ENCODE measurements around the gene XPC.

XPC gene

GRCh38 chr3:14147617-14148016 lies 30.8 kb downstream of the XPC start:
- no peak for DNase-seq (ENCODE audit: low read depth)

DNA sequence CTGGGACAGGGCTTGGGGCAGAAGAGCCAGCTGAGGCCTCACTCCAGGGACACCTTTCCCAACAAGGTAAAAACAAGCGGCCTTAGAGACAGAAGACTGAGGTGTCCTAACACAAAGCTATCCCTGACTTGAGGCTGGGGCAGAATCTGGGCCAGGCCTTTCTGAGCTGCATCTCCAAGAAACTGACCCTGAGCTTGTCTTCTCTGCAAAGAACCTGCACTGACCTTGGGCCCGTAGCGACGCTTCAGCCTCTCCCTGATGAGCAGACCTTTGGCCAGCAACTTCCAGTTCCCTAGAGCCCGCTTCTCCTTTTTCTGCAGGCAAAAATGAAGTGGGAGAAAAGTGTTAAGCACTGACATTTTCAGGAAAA lies 31.4 kb downstream of the XPC start:
- DNase-seq (ENCODE audit: low read depth) = no peak

DNA sequence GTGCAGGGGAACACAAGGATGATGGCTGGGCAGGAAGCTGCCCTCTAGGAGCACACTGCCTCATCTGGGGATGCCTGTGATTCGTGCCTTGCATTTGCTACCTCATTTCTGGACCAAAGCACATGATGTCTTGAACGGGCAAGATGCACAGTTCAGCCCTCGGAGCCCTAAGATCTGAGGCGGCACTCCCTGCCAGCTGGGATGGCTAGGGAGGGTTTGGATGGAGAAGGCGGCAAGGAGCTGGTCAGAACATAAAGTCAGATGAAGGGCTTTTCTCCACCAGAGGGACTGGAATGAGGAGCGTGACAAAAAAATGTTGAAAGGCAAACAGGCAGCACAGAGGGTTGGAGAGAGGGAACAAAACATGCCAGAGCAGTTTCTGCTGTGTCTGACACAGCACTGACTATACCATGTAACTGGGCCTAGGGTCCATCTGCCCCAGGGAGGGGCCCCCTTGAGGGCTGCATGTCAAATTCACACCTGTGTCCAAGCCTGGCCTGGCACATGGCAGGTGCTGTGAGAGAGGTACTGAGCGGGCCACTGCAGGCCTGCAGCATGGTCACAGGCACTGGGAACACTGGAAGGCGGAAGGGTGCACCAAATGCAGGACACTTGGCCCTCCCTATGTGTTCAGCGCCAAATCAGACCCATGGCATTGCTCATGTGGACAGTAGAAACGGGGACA lies 31.9 kb downstream of the XPC start:
- DNase-seq (ENCODE audit: low read depth) = no peak

DNA sequence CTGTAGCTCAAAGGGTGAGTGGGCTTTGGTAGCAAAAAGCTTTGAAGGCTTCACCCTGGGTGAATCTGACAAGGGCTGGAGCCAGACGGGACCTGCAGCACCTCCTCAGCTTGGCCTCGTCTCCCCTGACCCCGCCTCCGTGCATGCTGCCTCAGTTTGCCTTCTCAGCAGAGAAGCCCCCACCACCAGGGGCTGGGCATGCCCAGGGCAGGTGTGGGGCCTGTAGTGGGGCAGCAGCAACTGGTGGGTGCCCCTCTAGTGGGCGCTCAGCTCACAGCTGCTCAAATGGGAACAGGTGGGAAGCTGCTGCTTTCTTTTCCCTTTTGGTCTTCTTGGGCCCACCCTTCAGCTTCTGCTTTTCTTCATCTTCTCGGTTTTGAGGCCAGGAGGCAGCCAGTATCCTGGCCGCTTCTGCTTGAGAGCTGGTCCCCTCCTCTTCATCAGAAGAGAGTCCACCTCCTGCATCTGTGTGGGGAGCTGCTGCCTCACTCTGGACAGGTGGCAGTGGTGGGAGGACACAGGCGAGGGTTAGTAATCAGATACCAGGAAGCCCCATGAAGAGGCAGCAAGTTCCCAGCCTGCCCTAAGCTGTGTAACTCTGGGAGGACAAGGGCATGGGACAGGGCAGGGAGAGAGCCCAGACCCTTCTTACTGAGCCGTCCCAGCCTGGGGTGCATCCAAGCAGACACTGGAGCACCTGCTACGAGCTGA lies 32.6 kb downstream of the XPC start:
- DNase-seq (ENCODE audit: low read depth) = no peak

GRCh38 chr3:14145236-14145635 lies 33.2 kb downstream of the XPC start:
- no peak for DNase-seq (ENCODE audit: low read depth)

DNA sequence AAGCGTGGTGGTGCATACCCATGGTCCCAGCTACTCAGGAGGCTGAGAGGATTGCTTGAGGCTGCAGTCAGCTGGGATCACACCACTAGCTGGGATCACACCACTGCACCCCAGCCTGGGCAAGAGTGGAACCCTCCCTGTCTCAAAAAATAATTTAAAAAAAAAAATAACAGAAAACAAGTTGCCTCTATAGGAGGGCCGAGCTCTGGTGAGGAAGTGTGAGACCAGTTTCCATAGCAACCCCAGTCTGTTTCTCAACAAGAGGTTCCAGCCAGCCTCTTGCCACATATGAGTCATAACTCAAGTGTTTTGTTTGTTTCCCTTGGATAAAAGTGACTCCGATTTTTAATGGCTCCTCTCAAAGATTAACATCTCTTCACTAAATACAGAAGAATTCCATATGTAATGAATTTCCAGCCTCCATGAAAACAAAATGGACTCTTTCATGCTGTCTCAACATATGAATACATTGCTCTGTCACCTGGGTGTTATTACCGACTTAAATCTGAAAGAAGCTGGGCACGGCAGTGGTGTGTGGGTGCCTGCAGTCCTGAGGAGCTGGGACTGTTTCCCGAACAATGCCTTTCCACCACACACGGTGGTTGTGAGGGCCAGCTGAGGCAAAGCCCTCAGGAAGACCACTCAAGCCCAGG lies 33.9 kb downstream of the XPC start:
- DNase-seq (ENCODE audit: low read depth) = peak; percentile 45

DNA sequence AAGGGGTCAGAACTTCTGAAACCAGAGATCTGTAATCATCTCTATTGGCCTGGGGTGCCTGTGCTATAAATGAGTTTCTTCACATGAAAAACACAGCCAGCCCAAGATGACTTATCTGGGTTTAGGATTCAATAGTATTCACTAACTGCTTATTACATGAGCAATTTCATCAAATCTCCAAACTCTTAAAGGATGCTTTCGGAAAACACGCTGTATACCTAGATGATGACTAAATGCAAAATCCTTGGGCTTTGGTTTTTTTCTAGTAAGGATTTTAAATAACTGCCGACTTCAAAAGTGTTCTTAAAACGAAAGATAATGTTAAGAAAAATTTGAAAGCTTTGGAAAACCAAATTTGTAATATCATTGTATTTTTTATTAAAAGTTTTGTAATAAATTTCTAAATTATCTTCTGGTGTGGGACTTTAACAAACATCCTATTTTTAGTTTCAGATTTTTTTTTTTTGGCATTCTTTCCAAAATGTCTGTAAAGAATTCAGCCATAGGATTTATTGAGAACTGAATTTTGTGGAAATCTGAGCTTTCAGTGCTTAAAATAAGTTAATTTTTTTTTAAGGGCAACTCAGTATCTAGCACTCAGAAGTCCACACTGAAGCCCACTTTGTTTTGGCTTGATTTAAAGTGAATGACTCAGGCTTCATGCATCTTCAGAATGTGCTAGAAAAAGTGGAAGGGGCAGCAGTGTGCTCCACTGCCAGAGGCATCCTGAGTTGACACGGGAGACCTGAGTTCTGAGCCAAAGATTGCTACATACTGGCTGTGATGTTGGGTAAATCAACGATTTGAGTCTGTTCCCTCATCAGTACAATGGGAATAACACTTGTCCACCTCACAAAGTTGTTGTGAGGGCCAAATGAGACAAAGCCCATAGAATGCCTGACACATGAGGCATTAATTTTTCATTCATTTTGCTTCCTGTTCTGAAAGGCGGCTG lies 34.9 kb downstream of the XPC start:
- DNase-seq (ENCODE audit: low read depth) = no peak

DNA sequence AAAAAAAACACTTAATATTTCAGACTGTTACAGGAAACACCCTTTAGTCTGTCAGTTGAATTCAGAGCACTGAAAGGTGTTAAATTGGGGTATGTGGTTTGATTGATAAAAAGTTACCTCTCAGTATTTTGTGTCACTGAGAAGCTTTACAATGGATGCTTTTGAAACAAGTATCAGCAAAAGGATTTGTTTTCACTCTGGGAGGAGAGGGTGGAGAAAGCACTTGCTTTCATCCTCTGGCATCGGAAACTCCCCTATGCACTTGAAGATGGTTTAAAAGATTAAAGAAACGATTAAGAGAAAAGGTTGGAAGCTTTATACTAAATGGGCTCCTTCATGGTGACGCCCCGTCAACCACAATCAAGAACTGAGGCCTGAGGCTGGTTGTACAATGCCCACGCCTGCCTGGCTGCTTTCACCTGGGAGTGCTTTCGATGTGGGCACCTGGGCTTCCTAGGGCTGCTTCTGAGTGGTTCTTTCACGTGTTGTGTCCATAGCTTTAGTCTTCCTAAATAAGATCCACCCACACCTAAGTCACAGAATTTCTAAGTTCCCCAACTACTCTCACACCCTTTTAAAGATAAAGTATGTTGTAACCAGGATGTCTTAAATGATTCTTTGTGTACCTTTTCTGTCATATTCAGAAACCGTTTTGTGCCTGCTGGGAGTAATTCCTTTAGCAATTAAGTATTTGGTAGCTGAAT lies 35.7 kb downstream of the XPC start:
- DNase-seq (ENCODE audit: low read depth) = no peak

DNA sequence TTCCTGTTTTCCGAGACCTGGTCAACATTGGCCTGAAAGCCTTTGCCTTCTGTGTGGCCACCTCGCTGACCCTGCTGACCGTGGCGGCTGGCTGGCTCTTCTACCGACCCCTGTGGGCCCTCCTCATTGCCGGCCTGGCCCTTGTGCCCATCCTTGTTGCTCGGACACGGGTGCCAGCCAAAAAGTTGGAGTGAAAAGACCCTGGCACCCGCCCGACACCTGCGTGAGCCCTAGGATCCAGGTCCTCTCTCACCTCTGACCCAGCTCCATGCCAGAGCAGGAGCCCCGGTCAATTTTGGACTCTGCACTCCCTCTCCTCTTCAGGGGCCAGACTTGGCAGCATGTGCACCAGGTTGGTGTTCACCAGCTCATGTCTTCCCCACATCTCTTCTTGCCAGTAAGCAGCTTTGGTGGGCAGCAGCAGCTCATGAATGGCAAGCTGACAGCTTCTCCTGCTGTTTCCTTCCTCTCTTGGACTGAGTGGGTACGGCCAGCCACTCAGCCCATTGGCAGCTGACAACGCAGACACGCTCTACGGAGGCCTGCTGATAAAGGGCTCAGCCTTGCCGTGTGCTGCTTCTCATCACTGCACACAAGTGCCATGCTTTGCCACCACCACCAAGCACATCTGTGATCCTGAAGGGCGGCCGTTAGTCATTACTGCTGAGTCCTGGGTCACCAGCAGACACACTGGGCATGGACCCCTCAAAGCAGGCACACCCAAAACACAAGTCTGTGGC lies 36.6 kb downstream of the XPC start:
- DNase-seq (ENCODE audit: low read depth) = no peak

GRCh38 chr3:14141144-14141543 lies 37.3 kb downstream of the XPC start:
- DNase-seq (ENCODE audit: low read depth) = no peak

- DNase-seq (ENCODE audit: low read depth) = no peak
Measured at GRCh38 chr3:14140668-14141067, 37.7 kb downstream of the XPC start.

GRCh38 chr3:14139771-14140170 lies 38.6 kb downstream of the XPC start:
- no peak for DNase-seq (ENCODE audit: low read depth)

DNA sequence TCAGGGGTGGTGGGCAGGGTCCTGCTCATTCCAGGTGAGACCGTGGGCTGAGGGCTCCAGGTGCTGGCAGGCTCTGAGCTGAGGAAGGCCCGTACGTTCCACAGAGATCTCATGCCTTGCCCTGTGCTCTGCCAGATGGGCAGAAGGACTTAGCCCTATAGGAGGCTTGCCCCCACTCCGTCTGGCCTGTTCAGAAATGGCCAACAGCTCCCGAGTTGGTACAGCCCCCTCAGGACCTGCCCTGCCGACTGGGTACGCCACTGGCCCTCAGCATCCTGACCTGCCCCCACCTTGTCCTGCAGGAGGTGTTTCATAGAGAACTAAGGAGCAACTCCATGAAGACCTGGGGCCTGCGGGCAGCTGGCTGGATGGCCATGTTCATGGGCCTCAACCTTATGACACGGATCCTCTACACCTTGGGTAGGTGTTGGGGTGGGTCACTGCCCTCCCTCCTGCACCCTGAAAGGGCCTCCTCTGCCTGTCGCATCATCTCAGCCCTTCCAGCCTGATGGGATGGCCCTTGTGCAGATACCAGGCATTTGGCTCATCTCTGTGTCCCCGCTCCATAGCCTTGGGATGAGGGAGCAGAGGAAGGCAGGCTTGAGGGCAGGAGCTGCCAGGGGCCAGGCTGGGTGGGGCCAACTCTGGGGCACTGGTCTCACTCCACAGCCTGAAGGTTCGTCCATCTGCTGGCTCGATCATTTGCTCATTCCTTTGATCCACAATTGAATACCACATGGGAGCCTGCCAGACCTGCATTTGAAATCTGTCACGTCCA lies 39.3 kb downstream of the XPC start:
- DNase-seq (ENCODE audit: low read depth) = no peak

DNA sequence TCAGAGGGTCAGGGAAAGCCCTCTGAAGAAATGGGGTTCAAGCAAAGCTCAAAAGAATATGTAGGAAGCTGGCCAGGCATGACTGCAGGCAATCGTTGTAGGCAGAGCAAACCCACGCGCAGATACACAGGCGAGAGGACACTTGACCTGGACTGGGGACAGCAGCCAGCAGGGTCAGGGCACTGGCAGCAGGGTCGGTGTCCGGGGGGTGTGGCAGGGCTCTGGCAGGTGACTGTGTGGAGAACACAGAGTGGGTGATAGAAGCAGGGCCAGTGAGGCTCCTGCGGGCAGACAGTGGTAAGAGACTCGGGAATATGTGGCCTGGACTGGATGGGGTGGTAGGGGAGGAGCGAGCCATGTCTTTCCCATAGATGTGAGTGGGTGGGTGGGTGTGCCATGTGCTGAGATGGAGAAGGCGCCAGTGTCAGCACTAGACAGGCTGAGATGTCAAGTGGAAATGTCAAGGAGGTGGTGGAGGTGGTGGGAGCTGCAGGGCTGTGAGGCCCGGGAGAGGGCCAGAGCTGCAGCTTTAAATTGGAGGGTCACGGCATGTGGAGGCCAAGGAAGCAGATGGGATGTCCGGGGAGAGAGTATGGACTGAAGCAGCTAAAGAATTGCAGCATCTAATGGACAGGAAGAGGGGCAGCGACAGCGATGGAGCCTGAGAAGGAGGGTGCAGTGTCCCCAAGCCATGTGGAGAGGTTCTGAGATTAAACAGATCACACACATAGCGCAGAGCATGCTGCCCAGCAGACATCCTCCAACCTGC lies 40.1 kb downstream of the XPC start:
- no peak for DNase-seq (ENCODE audit: low read depth)

DNA sequence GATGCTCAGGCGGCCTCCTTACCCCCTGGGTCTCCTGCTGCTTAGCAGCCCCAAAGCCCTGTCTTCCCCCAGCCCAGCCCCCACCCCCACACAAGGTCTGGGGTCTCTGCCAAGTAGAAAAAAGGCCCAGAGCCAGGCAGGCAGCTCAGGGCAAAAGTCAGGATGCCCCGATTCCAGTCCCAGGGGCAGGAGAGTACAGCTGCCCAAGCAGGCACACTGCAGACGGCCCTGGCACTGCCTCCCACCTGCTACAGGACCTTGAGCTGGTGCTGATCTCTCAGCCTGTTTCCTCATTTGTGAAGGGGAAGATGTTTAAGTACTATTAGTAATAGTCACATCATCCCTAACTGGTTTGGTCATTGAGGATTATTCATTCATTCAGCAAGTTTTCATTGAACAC lies 41.0 kb downstream of the XPC start:
- DNase-seq (ENCODE audit: low read depth) = no peak

GRCh38 chr3:14137004-14137403 lies 41.4 kb downstream of the XPC start:
- no peak for DNase-seq (ENCODE audit: low read depth)

DNA sequence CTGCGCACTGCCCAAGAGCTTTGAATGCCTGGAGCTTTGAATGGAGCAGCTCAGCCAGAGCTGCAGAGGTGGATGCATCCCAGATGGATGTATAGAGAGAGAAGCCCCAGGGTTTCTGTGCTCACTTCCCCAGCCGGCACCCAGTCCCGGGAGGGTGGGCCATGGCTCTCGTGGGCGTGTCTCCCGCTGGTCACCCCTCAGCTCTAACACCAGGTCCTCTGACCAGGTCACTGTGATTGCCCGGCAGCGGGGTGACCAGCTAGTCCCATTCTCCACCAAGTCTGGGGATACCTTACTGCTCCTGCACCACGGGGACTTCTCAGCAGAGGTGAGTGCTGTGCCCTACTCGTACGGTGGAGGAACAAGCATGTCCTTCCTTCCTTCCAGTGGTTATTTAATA lies 42.8 kb downstream of the XPC start:
- no peak for DNase-seq (ENCODE audit: low read depth)

DNA sequence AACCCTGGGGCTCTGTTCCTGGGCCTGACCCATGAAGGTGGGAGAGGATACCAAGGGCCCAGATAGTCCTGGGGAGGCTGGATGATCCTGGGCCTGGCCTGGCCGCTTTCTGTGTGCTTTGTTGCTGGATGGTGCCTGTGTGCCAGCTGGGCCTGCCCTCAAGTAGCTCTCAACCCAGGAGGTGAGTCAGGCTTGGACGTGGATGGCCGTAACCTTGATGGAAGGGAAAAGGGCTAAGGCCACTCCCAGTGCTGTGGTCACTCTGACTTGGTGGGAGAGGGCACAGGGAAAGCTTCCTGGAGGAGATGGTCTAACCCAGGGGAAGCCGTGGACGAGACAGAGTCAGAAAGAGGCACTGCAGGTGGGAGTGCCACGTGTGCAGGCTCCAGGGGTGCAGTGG lies 44.1 kb downstream of the XPC start:
- no peak for DNase-seq (ENCODE audit: low read depth)

DNA sequence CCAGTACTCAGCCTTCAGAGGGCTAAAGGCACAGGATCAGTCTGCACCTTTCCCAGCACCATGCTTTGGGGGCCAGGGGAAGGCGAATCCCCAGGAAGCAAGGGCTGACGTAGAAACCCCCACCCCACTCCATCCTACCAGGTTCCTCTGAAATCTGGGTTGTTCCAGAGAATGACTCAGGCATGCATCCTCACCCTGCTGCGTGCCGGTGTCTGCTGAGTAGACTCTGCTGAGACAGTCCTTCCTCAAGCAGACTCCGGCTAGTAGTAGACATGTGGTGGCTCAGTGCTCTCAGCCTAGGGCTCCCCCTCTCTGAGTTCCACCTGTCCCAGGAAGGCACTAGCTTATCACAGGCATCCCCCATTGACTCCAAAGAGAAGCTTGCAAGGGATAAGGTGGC lies 44.5 kb downstream of the XPC start:
- no peak for DNase-seq (ENCODE audit: low read depth)
